NCI-H82 treated with DMSO at 0.1 percent for 48 hours (cell line): ENCODE measurements around the gene ZNF277.

Source experiments
- DNase-seq: peaks from one replicate; lab custom pipeline; 2025; ENCODE audit not compliant: unreplicated experiment; lab: John Stamatoyannopoulos, UW

Gene ZNF277

DNA sequence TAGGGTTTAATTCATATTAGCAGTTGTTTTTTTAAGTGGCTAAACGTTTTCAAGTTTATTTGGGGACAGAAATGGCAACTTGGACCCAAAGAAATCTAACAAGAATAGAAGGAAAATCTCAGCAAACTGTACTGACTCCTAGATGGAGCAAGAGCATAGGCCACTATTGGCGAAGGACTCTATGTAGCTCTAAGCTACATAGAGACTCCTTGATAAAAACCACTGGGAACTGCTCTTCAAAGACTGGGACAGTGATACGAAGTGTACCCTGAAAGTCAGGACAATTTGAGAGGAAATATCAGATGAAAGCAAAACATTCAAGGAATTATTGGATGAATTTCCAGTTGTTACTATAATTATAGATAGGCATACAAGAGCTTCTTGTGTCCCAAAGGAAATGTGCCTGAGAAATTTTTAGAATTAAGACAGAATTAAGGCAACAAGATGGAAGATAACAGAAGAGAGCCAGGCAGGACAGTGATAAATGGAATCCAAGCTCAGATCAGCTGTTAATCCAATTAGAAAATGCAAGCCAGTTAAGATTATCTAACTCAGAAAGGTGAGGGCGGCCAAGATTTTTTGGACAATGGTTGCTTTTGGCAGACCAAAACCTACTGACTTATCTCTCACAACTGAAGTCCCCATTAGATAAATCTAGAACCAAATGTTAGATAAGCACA is 140.0 kb downstream of the ZNF277 start:
- DNase-seq = peak; percentile 75

DNA sequence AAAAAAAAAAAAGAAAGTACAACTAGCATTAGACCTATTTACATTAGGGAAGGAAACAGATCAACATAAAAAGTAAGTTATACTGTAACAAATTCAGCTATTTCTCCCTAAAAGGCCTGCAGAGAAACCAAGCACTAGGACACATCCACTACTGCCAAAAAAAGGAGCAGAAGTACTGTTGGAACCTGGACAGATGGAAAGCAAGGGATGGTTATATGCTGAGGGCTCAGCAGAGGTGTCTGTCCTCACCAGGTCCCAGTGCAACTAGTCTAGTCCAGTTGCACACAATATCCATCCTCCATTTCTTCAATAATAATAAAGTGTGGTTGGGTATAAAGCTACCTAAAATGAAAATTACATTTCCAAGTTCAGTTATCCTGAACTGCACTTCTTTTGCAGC is 140.6 kb downstream of the ZNF277 start:
- DNase-seq = no peak

DNA sequence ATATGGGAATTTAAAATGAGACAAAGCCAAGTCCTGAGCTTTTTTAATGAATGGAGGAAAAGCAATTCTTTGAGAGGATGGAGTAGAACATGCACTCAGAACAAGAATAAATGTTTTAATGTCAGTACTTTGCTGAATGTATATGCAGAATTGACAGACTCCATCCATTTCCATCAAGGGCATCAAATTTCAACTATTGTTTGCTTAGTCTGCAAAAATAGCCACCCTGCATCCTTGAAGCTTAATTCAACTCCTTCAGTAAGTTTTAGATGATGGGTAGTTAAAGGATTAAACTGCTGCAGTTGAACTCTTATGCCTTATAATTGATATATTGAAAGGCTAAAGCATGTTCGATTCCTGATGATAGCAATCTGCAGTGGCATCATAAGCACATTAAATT is 144.1 kb downstream of the ZNF277 start:
- DNase-seq = no peak

DNA sequence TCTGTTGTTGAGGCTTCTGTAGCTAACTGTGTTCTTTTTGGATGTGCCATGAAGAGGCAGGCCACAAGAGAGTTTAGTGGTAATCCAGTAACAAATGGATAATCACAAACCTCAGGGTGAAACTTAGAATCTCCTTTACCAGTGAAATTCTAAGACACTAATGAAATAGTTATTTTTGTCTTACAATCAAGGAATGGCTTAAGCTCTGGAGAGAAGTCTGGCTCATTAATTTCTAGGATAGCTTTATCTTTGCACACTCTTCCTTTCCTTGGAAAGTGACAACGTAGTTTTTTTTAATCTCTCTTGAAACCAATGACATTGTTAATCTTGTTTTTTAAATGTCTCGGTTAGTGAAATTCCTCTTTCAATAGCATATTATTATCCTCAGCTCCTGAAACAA is 150.1 kb downstream of the ZNF277 start:
- no peak for DNase-seq

DNA sequence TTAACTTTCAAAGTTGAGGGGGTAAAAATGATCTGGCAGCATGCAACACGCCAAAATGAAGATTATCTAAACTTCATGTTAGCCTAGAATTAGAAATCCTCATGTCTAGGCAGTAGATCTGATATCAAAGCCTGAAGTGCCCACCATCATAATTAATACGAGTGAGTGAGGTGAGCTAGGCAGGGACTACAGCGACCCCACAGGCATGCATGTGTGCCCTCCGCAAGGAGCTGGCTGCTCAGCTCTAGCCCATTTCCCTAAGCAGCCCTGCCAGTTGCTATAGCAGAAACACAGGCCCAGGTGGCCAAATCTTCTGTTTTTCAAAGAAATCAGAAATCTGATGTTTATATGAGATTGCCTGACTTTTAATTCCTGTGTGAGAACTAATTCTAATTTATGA is 150.6 kb downstream of the ZNF277 start:
- no peak for DNase-seq

DNA sequence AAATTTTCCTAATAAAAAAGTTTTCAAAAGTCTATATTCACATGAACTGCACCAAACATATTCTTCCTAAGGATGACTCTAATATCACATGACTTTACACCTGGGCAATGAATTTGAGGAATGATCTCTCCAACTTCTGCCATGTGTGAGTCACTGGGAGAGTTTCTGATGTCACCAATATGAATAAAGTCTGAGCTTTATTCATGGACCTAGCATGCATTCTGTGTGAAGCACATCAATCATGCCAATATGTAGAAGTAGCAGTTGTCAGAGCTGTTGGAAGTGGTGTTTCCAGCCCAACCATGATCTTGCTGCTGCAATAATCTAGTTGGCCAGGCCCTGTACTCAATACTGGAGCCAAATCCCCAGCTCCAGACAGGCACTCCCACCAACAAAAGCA is 152.0 kb downstream of the ZNF277 start:
- DNase-seq = no peak

DNA sequence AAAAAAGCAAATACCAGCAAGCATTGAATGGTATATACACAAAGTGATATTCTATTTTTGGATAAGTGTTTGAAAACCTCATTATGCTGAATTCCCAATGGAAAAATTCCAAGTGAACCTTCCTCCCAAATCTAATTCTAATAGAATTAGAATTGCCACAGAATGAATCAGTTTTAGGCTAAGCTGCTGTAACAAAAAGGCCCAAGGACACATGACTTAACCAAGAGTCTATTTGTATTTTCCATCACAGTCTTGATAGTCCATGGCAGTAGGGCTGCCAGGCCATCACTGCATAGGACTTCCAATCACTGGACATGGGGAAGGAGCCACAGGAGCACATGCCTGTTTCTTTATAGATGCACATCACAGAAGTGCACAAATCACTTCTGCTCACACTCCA is 152.6 kb downstream of the ZNF277 start:
- DNase-seq = no peak

DNA sequence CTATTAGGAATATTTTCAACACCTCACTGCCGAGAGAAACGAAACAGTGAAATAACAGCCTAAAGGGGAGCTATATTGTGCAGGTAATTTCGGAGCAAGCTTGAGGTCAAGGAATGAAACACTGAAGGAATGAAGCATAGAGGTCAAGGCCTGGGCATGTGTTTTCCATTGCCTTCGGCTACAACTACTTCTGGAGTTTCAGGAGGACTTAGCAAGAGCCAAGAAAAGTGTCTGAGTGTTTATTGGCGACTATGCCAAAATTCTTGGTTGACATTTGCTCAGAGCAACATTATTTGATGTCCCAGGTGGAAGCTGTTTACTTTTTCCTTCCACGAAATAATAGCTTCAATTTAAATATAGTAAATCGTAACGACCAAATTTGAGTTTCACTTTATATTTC is 154.2 kb downstream of the ZNF277 start:
- DNase-seq = no peak

DNA sequence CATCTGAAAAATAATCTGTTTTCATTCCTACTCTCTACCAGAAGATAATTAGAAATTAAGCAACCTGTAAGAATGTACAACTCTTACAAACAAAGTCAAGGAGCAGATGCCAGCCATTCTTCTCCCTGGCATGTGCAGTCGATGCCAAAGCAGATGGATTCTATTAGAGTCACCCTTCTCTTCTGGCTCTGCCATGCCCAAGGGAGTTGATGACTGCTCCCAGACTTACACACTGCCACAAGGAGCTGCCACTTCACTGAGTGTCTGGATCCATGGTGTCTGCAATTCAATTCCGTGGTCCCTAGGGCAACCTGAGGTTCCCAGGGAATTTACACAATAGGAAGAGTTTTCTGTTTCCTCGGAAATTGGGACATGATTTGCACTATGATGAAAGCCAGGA is 154.7 kb downstream of the ZNF277 start:
- DNase-seq = no peak

DNA sequence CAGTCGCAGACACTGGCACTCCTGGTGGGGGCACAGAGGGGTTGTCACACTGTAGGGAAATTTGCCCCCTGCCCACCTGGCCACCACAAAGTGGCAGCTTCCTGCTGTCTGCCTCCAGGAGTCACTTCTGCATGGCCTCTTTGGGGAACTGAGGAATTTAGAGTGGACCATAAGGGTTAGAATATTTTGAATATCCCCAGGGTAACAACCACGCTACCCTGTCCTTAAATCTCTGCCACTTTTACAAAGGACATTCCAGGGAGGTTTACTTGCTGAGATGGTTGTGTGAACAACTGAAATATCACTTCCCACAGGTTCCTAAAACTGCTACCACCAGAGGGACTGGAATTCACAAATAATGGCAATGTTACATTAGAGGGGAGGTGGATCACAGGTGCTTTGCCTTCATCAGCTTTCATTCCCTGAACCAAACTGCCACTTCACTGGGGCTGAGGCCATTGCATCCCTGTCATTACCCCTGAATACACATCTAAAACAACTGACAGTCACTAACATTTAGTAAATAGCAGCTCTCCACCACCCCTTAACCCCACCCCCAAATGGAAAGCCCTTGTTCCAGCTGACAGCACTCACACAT is 155.7 kb downstream of the ZNF277 start:
- no peak for DNase-seq

DNA sequence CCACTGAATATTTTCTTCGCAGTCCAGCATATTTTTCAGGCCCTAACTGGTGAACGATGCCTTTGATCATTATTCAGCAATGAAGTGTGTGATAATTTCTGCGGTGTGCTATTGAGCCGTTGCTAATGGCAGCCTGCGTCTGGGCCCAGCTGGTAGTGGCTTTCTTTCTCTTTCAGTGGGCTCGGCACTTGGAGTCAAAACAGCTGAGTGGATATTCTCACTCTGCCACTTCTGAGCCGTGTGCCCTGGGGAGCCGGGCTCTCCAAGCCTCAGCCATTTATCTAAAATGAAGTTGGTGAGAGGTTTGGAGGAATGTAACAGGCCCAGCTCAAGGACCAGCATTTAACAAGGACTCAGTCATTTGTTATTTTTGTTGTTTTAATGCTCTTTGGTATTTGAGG is 156.2 kb downstream of the ZNF277 start:
- DNase-seq = no peak

DNA sequence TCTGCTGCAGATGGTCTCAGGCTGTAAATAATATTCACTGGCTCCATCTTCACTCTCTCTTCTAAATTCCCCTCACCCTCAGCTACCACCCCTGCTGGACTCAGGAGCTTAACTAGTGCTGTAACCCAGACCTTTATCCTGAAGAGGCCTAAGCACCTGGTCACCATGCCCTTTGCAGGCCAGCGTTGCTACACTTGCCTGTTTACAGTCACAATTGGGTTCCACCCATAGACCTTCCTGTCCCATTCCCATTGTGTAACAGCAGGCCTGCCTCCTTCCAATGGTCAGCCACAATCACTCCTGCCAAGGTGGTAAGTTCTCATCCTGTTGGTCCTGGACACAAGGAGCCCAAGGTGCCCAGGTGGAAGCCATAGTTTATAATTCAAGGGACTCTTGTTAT is 157.9 kb downstream of the ZNF277 start:
- no peak for DNase-seq

DNA sequence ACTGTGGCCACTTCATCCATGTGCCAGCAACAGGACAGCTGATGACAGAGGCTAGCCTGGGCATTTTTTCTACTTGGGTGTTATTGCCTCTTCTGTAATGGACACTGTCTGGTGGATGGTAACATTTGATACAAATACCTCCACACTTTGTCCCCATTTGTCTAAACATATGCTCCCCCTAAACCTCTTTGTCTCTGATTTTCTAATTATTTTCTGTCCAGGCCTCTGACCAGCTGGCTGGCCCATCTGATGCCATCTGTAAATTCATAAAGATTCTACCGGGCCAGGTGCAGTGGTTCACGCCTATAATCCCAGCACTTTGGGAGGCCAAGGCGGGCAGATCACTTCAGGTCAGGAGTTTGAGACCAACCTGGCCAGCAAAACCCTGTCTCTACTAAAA is 159.1 kb downstream of the ZNF277 start:
- DNase-seq = no peak

DNA sequence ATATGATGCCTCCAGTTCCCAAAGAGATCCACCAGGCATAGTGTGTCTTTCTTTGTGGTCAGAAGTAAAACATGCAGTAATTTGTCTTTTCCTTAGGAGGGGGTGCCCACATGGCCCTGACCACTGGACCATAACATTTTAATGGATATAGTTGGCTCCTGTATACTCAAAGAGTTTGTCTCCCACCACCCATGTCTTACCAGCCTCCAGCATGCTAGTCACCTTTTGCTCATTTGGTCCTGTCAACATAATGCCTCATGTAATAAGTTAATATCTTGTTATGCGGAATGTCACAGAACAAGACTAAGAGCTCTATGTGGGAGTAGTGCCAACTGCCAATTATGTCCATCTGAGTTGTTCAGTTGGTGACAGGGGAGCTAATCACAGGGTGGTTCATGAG is 160.4 kb downstream of the ZNF277 start:
- DNase-seq = no peak

DNA sequence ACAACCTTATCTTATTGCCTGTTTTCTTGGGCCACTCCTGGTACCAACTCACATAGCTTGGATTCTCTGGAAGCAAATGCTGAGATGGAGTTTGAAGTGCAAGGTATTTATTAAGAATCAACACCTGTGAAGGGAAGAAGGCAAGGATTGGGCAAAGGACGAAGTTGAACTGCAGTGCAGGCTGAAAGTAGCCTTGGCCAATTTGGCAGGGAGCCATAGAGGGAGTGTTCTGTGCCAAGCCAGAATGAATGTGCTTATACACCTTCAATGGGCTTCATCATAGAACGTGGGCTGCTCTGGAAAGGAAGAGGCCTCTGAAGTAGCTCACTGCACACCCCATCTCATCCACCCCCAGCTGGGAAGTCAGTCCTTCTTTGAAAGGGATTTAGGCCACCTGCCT is 163.9 kb downstream of the ZNF277 start:
- no peak for DNase-seq

DNA sequence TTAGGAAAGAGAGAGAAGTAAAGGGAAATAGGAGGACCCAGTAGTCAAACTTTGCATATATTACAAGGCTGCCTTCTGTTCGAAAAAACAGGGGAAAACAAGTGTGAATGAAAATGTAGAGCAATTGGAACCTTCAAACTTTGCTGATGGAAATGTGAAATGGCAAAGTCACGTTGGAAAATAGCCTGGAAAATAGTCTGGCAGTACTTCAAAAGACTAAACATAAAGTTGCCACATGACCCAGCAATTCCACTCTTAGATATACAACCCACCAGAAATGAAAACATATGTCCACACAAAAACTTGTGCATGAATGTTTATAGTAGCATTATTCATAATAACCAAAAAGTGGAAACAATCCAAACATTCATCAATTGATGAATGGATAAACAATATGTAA is 165.2 kb downstream of the ZNF277 start:
- no peak for DNase-seq

DNA sequence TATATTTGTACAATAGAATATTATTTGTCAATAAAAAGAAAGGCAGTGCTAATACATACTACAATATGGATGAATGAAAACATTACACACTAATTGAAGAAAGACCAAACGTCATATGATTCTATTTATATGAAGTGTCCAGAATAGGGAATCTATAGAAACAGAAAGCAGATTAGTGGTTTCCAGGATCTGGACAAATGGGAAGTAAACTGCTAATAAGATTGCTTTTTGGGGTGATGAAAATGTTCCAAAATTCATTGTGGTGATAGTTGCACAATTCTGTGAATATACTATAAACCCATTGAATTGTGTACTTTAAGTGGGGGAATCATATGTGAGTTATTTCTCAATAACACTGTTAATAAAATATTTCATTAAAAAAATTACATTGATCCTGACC is 165.6 kb downstream of the ZNF277 start:
- DNase-seq = no peak

DNA sequence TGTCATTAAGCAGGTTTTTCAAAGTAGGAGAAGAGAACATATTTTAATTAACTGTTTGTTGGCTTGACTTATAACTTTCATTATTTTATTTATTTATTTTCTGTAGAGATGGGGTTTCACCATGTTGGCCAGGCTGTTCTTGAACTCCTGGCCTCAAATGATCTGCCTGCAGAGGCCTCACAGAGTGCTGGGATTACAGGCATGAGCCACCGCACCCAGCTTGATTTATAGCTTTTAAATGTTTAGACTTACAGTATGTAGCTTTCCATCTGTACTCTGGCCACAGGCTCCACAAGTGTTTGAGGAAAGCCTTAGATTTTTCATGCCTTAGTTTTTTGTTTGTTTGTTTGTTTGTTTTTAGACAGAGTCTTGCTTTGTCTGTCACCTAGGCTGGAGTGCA is 171.1 kb downstream of the ZNF277 start:
- no peak for DNase-seq

DNA sequence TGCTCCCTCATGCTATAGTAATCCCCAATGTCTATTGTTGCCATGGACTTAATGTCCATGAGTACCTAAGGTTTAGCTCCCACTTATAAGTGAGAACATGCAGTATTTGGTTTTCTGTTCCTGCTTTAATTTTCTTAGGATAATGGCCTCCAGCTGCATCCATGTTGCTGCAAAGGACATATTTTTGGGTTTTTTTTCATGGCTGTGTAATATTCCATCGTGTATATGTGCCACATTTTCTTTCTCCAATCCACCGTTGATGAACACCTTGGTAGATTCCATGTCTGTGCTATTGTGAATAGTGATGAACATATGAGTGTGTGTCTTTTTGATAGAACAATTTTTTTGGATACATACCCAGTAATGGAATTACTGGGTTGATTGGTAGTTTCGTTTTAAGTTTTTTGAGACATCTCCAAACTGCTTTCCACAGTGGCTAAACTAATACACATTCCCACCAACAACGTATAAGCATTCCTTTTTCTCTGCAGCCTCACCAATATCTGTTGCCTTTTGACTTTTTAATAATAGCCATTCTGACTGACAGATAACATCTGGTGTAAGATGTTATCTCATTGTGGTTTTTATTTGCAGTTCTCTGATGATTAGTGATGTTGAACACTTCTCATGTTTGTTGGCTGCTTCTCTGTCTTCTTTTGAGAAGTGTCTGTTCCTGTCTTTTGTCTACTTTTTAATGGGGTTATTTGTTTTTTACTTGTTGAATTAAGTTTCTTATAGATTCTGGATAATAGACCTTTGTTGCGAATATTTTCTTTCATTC is 175.0 kb downstream of the ZNF277 start:
- DNase-seq = no peak

DNA sequence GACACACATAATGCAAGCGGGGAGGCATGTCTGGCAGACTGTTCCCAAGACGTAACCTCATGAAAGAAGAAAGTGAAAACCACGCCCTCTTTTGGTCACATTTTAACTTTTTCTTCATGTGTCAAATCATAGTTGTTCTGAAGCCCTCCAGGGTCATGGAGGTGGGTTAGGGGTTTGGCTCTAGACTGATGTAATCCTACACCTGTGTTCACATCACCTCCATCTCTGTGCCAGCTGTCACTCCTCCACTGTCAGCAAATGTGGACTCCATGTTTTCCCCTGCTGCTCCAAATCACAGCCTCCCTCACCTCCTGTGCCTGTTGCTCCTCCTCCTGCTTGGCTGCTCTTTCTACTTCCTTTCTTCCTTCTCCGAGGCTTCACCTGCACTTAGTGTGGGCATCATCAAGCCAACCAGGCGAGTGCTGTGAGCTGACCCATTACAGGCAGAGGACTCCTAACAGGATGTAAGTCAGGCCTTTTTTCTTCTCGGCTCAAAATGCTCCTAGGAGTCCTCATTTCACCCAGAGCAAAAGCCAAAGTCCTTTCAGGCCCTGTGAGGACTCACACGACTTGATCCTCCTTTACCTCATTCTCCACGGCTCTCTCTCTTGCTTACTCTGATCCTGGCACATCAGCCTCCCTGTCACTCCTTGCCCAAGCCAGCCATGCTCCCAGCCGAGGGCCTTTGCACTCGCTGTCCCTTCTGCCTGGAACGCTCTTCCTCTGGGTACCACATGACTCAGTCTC is 177.3 kb downstream of the ZNF277 start:
- no peak for DNase-seq

DNA sequence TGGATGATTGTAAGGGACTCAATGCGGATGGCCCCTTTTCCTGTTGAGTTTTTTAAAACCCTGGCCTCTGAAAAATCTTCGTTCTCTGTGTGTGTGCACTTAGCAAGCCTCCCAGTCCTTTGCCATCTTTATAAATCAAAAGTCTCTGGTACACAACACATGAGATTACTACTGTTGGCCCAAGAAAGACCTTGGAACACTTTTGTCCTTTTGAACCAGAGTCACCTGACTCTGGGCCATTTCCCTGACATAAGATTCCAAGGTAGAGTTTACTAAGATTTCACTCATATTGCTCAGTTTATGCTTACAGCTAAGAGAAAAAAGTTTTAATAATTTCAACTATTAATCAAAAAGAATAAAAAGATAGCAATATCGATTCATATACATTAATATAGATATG is 179.0 kb downstream of the ZNF277 start:
- DNase-seq = no peak

DNA sequence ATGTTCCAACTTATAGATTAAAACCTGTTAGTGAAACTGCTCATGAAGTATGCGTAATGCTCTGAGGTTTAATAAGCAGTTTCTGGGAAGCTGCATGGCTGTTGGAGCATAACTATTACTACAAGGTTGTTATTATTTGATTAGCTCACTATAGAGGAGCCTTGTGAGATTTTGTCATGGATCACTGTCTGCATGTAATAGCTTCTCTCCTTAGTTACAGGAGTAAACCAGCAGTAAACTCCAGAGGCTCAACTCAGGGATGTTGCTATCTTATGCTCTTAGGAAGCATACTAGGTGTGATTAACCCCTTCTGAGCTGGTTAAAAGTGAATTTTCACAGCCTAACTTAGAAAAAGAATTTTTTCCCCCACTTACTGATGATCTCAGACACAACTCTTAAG is 180.1 kb downstream of the ZNF277 start:
- no peak for DNase-seq
